SK-N-SH treated with all-trans-retinoic acid at 6 μM for 48 hours (cell line): ENCODE results near the gene SIN3A.

Source experiments
- ATAC-seq: fragments of 200-7000 bp; cut with Tn5 transposase; 3 replicates; pipeline ENCODE4 v1.9.1; 2020; ENCODE audit warnings: mild to moderate bottlenecking, moderate library complexity
- ARNTL ChIP-seq: fragments of 450-650 bp; formaldehyde crosslinking; IDR thresholded peaks from 2 replicates; pipeline ENCODE4 v1.5.0; 2020; ENCODE audit warnings: low read depth, mild to moderate bottlenecking, moderate library complexity, borderline replicate concordance
- BACH2 ChIP-seq: fragments of 250-450 bp; sonication (Bioruptor Pico); IDR thresholded peaks from 2 replicates; pipeline ENCODE4 v1.9.0; 2021; ENCODE audit warnings: mild to moderate bottlenecking, borderline replicate concordance
- CREB5 ChIP-seq: fragments of 250-450 bp; sonication (Bioruptor Pico); IDR thresholded peaks from 2 replicates; pipeline ENCODE4 v1.5.1; 2020; ENCODE audit warnings: low read depth, mild to moderate bottlenecking, moderate library complexity
- CSRNP3 ChIP-seq: fragments of 250-450 bp; sonication (Bioruptor Pico); IDR thresholded peaks from 2 replicates; pipeline ENCODE4 v1.5.1; 2021; ENCODE audit warnings: mild to moderate bottlenecking, moderate library complexity
- ESRRG ChIP-seq: fragments of 250-450 bp; sonication (Bioruptor Pico); IDR thresholded peaks from 2 replicates; pipeline ENCODE4 v1.6.1; 2021; ENCODE audit warnings: mild to moderate bottlenecking
- GLIS3 ChIP-seq: fragments of 250-450 bp; sonication (Bioruptor Pico); IDR thresholded peaks from 2 replicates; pipeline ENCODE4 v1.5.0; 2020; ENCODE audit warnings: mild to moderate bottlenecking, moderate library complexity
- ISL1 ChIP-seq: fragments of 250-450 bp; sonication (Bioruptor Pico); IDR thresholded peaks from 2 replicates; pipeline ENCODE4 v2.1.2; 2022; ENCODE audit warnings: mild to moderate bottlenecking, moderate library complexity
- OSR1 ChIP-seq: fragments of 250-450 bp; sonication (Bioruptor Pico); IDR thresholded peaks from 2 replicates; pipeline ENCODE4 v1.8.0; 2022; ENCODE audit warnings: moderate library complexity, mild to moderate bottlenecking, inconsistent platforms
- PATZ1 ChIP-seq: fragments of 250-450 bp; sonication (Bioruptor Pico); IDR thresholded peaks from 2 replicates; pipeline ENCODE4 v1.8.0; 2020; ENCODE audit warnings: mild to moderate bottlenecking, moderate library complexity, borderline replicate concordance
- POU6F1 ChIP-seq: fragments of 250-450 bp; sonication (Bioruptor Pico); IDR thresholded peaks from 2 replicates; pipeline ENCODE4 v1.8.0; 2021; ENCODE audit warnings: low read depth, mild to moderate bottlenecking, moderate library complexity, borderline replicate concordance
- PPARA ChIP-seq: fragments of 250-450 bp; sonication (Bioruptor Pico); IDR thresholded peaks from 2 replicates; pipeline ENCODE4 v1.5.0; 2020; ENCODE audit warnings: mild to moderate bottlenecking, borderline replicate concordance
- RARB ChIP-seq: fragments of 250-450 bp; sonication (Bioruptor Pico); IDR thresholded peaks from 2 replicates; pipeline ENCODE4 v1.8.0; 2021; ENCODE audit warnings: mild to moderate bottlenecking, moderate library complexity
- SNAI2 ChIP-seq: fragments of 250-450 bp; sonication (Bioruptor Pico); IDR thresholded peaks from 2 replicates; pipeline ENCODE4 v1.5.0; 2020; ENCODE audit warnings: mild to moderate bottlenecking, moderate library complexity
- TCF4 ChIP-seq: fragments of 250-450 bp; sonication (Bioruptor Pico); IDR thresholded peaks from 2 replicates; pipeline ENCODE4 v1.8.0; 2021; ENCODE audit warnings: mild to moderate bottlenecking, moderate library complexity, borderline replicate concordance
- TOX ChIP-seq: fragments of 250-450 bp; sonication (Bioruptor Pico); IDR thresholded peaks from 2 replicates; pipeline ENCODE4 v1.8.0; 2021; ENCODE audit warnings: mild to moderate bottlenecking, moderate library complexity, borderline replicate concordance
- TSHZ2 ChIP-seq: fragments of 250-450 bp; sonication (Bioruptor Pico); IDR thresholded peaks from 2 replicates; pipeline ENCODE4 v1.5.0; 2020; ENCODE audit warnings: mild to moderate bottlenecking, moderate library complexity
- ZC3H10 ChIP-seq: fragments of 250-450 bp; sonication (Bioruptor Pico); IDR thresholded peaks from 2 replicates; pipeline ENCODE4 v1.5.1; 2021; ENCODE audit warnings: mild to moderate bottlenecking, moderate library complexity
- ZFP3 ChIP-seq: fragments of 250-450 bp; sonication (Bioruptor Pico); IDR thresholded peaks from 2 replicates; pipeline ENCODE4 v1.5.0; 2020; ENCODE audit warnings: mild to moderate bottlenecking, moderate library complexity
- ZFP30 ChIP-seq: fragments of 450-650 bp; formaldehyde crosslinking; IDR thresholded peaks from 2 replicates; pipeline ENCODE4 v1.5.0; 2022; ENCODE audit warnings: mild to moderate bottlenecking, moderate library complexity
- ZNF565 ChIP-seq: fragments of 450-650 bp; formaldehyde crosslinking; conservative IDR thresholded peaks from 2 replicates; pipeline ENCODE4 v1.5.0; 2020; ENCODE audit warnings: low read depth, mild to moderate bottlenecking, moderate library complexity
- ZNF70 ChIP-seq: fragments of 450-650 bp; formaldehyde crosslinking; IDR thresholded peaks from 2 replicates; pipeline ENCODE4 v1.5.0; 2020; ENCODE audit warnings: mild to moderate bottlenecking, moderate library complexity
- ZNF8 ChIP-seq: fragments of 450-650 bp; formaldehyde crosslinking; IDR thresholded peaks from 2 replicates; pipeline ENCODE4 v1.5.0; 2020; ENCODE audit warnings: mild to moderate bottlenecking, moderate library complexity

Gene SIN3A

GRCh38 chr15:75361989-75362641 lies 89.4 kb downstream of the SIN3A start:
- ATAC-seq: no peak
- TF ChIP-seq SNAI2 (CRISPR knock-in tag): no peak
- TF ChIP-seq ARNTL (CRISPR knock-in tag): no peak
- no peak for TF ChIP-seq CREB5 (CRISPR knock-in tag)
- no peak for TF ChIP-seq TCF4
- TF ChIP-seq ZFP30: no peak

GRCh38 chr15:75361361-75361988 lies 90.0 kb downstream of the SIN3A start:
- no peak for TF ChIP-seq GLIS3 (CRISPR knock-in tag)
- TF ChIP-seq POU6F1 (CRISPR knock-in tag): no peak
- TF ChIP-seq ZFP30: no peak
- TF ChIP-seq RARB (CRISPR knock-in tag): no peak
- TF ChIP-seq ARNTL (CRISPR knock-in tag): no peak
- no peak for TF ChIP-seq ZNF565
- no peak for TF ChIP-seq ZNF70 (CRISPR knock-in tag)
- TF ChIP-seq ZNF8 (CRISPR knock-in tag): no peak
- no peak for TF ChIP-seq SNAI2 (CRISPR knock-in tag)
- TF ChIP-seq TOX (CRISPR knock-in tag): no peak
- TF ChIP-seq ISL1 (CRISPR knock-in tag): no peak
- no peak for TF ChIP-seq CSRNP3 (CRISPR knock-in tag)
- no peak for TF ChIP-seq OSR1 (CRISPR knock-in tag)
- no peak for TF ChIP-seq TSHZ2 (CRISPR knock-in tag)
- no peak for TF ChIP-seq ZFP3 (CRISPR knock-in tag)
- no peak for ATAC-seq

- ATAC-seq: no peak
- TF ChIP-seq ZC3H10 (no peak), RARB (CRISPR knock-in tag) (no peak), ESRRG (no peak), POU6F1 (CRISPR knock-in tag) (no peak), CREB5 (CRISPR knock-in tag) (no peak), TOX (CRISPR knock-in tag) (no peak), GLIS3 (CRISPR knock-in tag) (no peak), CSRNP3 (CRISPR knock-in tag) (no peak), ZNF70 (CRISPR knock-in tag) (no peak), ZFP3 (CRISPR knock-in tag) (no peak), BACH2 (CRISPR knock-in tag) (no peak), SNAI2 (CRISPR knock-in tag) (no peak), TCF4 (no peak), PATZ1 (CRISPR knock-in tag) (no peak), PPARA (CRISPR knock-in tag) (no peak), ARNTL (CRISPR knock-in tag) (no peak)
These were observed 90.6 kb downstream of the SIN3A start for GRCh38 chr15:75360856-75361255.
